IMR-90 (cell line): ENCODE results near the gene RANGRF. TPM values are rescaled to one million over a fixed set of nuclear protein-coding genes. Genes with fewer than 3 reads are reported as not detected.

Experiments used
- ATAC-seq: fragments of 200-7000 bp; cut with Tn5 transposase; 2 replicates; pipeline ENCODE4 v1.9.1; 2020; ENCODE audit warnings: low read depth, mild to moderate bottlenecking, moderate library complexity
- BruUV-seq: library from RNA; stranded (reverse); fragments of 400-500 nt; replicated peaks from 2 replicates; lab custom pipeline; 2021; lab: Mats Ljungman, UMichigan
- CTCF ChIA-PET: fragments of 300-600 bp; formaldehyde crosslinking; extraction: SDS; loops from one replicate; lab custom pipeline; 2021; ENCODE audit warnings: antibody characterized with exemption; lab: Yijun Ruan, JAX
- POLR2A ChIA-PET: fragments of 300-600 bp; sonication (Branson Sonifier 250); formaldehyde crosslinking; loops from one replicate; lab custom pipeline; 2022; ENCODE audit warnings: antibody characterized with exemption; ENCODE audit not compliant: unreplicated experiment; lab: Charles Lee
- DNase-seq: peaks from one replicate; pipeline ENCODE4 v3.0.0; 2013
- H2AFZ ChIP-seq: replicated peaks from 2 replicates; pipeline ENCODE3; 2013; ENCODE audit warnings: low read length, mild to moderate bottlenecking; ENCODE audit not compliant: poor library complexity
- H2AK5ac ChIP-seq: 2 replicates; pipeline ENCODE4 v1.6.1; 2013; ENCODE audit warnings: low read depth, low read length, inconsistent platforms
- H2AK9ac ChIP-seq: replicated peaks from 2 replicates; pipeline ENCODE3; 2013; ENCODE audit warnings: mild to moderate bottlenecking, low read depth, low read length, moderate library complexity; ENCODE audit not compliant: poor library complexity
- H2BK120ac ChIP-seq: 2 replicates; pipeline ENCODE4 v1.6.1; 2013; ENCODE audit warnings: low read depth, low read length, inconsistent platforms
- H2BK15ac ChIP-seq: 3 replicates; pipeline ENCODE4 v1.6.1; 2013; ENCODE audit warnings: low read depth, low read length, inconsistent platforms
- H2BK20ac ChIP-seq: 2 replicates; pipeline ENCODE4 v1.6.1; 2013; ENCODE audit warnings: low read depth, mild to moderate bottlenecking, inconsistent platforms, low read length, moderate library complexity
- H2BK5ac ChIP-seq: 2 replicates; pipeline ENCODE4 v1.6.1; 2013; ENCODE audit warnings: mild to moderate bottlenecking, low read depth, low read length, inconsistent platforms; ENCODE audit not compliant: poor library complexity, severe bottlenecking
- H3K14ac ChIP-seq: replicated peaks from 2 replicates; pipeline ENCODE4 v1.6.1; 2013; ENCODE audit warnings: low read depth, low read length, inconsistent platforms
- H3K18ac ChIP-seq: 2 replicates; pipeline ENCODE4 v1.6.1; 2013; ENCODE audit warnings: low read depth, low read length, control low read depth
- H3K23ac ChIP-seq: 2 replicates; pipeline ENCODE4 v1.6.1; 2013; ENCODE audit warnings: low read depth, low read length, inconsistent platforms
- H3K27ac ChIP-seq: 2 replicates; pipeline ENCODE4 v1.5.1; 2013; ENCODE audit warnings: mild to moderate bottlenecking, control low read depth, low read length; ENCODE audit not compliant: insufficient read depth
- H3K27me3 ChIP-seq: 2 replicates; pipeline ENCODE4 v1.6.1; 2013; ENCODE audit warnings: low read length; ENCODE audit not compliant: control insufficient read depth, insufficient read depth
- H3K36me3 ChIP-seq: 2 replicates; pipeline ENCODE4 v1.6.1; 2013; ENCODE audit warnings: low read length, mixed read lengths; ENCODE audit not compliant: control insufficient read depth, insufficient read depth
- H3K4ac ChIP-seq: 2 replicates; pipeline ENCODE4 v1.6.1; 2013; ENCODE audit warnings: low read depth, low read length, inconsistent platforms
- H3K4me1 ChIP-seq: 2 replicates; pipeline ENCODE4 v1.6.1; 2013; ENCODE audit warnings: low read length, mixed read lengths; ENCODE audit not compliant: control insufficient read depth, insufficient read depth
- H3K4me2 ChIP-seq: 2 replicates; pipeline ENCODE4 v1.6.1; 2013; ENCODE audit warnings: low read depth, mild to moderate bottlenecking, control low read depth, low read length, moderate library complexity
- H3K4me3 ChIP-seq: 2 replicates; pipeline ENCODE4 v1.5.1; 2013; ENCODE audit warnings: low read depth, mild to moderate bottlenecking, control low read depth, low read length, moderate library complexity; ENCODE audit not compliant: insufficient read depth
- H3K56ac ChIP-seq: 2 replicates; pipeline ENCODE4 v1.6.1; 2013; ENCODE audit warnings: low read length, inconsistent platforms; ENCODE audit not compliant: insufficient read depth; ENCODE audit errors: extremely low read depth
- H3K79me1 ChIP-seq, 2 experiments: 2 replicates each; pipeline ENCODE4 v1.6.1; 2013; ENCODE audit warnings: low read length in 2 of 2, inconsistent platforms in 1 of 2, low read depth in 1 of 2
- H3K9ac ChIP-seq: 2 replicates; pipeline ENCODE4 v1.6.1; 2013; ENCODE audit warnings: low read depth, low read length, control low read depth
- H3K9me1 ChIP-seq: 2 replicates; pipeline ENCODE4 v1.6.1; 2013; ENCODE audit warnings: low read length, inconsistent platforms; ENCODE audit not compliant: insufficient read depth
- H3K9me3 ChIP-seq: 2 replicates; pipeline ENCODE4 v1.6.1; 2013; ENCODE audit warnings: low read length; ENCODE audit not compliant: control insufficient read depth, insufficient read depth
- H4K20me1 ChIP-seq: 2 replicates; pipeline ENCODE4 v1.6.1; 2013; ENCODE audit warnings: low read length, inconsistent platforms; ENCODE audit not compliant: insufficient read depth
- H4K5ac ChIP-seq: 2 replicates; pipeline ENCODE4 v1.6.1; 2013; ENCODE audit warnings: mild to moderate bottlenecking, low read depth, low read length, control low read depth
- H4K8ac ChIP-seq, 2 experiments: 2 replicates each; pipeline ENCODE4 v1.6.1; 2013; ENCODE audit warnings: low read depth in 2 of 2, low read length in 2 of 2, control low read depth in 1 of 2, inconsistent platforms in 1 of 2
- H4K91ac ChIP-seq: 2 replicates; pipeline ENCODE4 v1.6.1; 2013; ENCODE audit warnings: low read depth, low read length, inconsistent platforms; ENCODE audit not compliant: insufficient read depth
- BHLHE40 ChIP-seq: fragments of 150-350 bp; IDR thresholded peaks from 2 replicates; pipeline ENCODE4 v1.6.1; 2016; ENCODE audit warnings: mild to moderate bottlenecking, low read depth, low read length
- CEBPB ChIP-seq: IDR thresholded peaks from 2 replicates; pipeline ENCODE4 v1.6.1; 2012; ENCODE audit warnings: low read depth, low read length, improper control_type of control experiment
- FOS ChIP-seq: fragments of 150-350 bp; IDR thresholded peaks from 2 replicates; pipeline ENCODE4 v1.6.1; 2016; ENCODE audit warnings: low read depth, low read length
- RAD21 ChIP-seq: IDR thresholded peaks from 2 replicates; pipeline ENCODE4 v1.6.1; 2012; ENCODE audit warnings: low read length, improper control_type of control experiment
- WGBS, 2 experiments: methylation state at CpG; one replicate each; pipeline versions ENCODE4 v1.1.5 to v1.1.7; 2013; ENCODE audit warnings: missing lambda C conversion rate in 2 of 2; ENCODE audit not compliant: insufficient read length in 1 of 2; ENCODE audit errors: extremely low coverage in 2 of 2; 5-methylcytosine and 5-hydroxymethylcytosine counted together
- dilution Hi-C: fragments of 300-500 bp; cut with HindIII; formaldehyde crosslinking; loops from one replicate; pipeline ENCODE4 v1.14.3; 2018; ENCODE audit warnings: low sequenced_read_pairs; ENCODE audit not compliant: unreplicated experiment
- in situ Hi-C: fragments of 300-500 bp; cut with MboI; formaldehyde crosslinking; loops from 3 replicates; pipeline ENCODE4 v1.14.3; 2019; ENCODE audit warnings: low sequenced_read_pairs, inconsistent platforms, mixed read lengths
- intact Hi-C: fragments of 100-400 bp; cut with micrococcal nuclease; formaldehyde crosslinking; loops from 2 replicates; pipeline ENCODE4 v1.10.0; 2022
- polyA plus RNA-seq, 3 experiments: library from polyadenylated mRNA; depleted of rRNA; stranded (reverse); fragments of >200 nt; gene quantifications; 2 replicates each; pipeline ENCODE4 v1.2.3, GENCODE V29; 2012; ENCODE audit warnings: low replicate concordance in 1 of 3
- total RNA-seq: library from RNA; depleted of rRNA; stranded (reverse); fragments of >200 nt; gene quantifications from 2 replicates; pipeline ENCODE4 v1.2.3, GENCODE V29; 2012

Gene RANGRF
- total and polyA plus RNA-seq, 2 of the 4 experiments (the other 2 are of a cell fraction): 19.5 to 36.6 TPM

- intact Hi-C loops: no loop called here
- no peak overlapping the region for H4K8ac ChIP-seq
Measured at GRCh38 chr17:8266648-8267479, 21.6 kb upstream of the RANGRF start.

More at GRCh38 chr17:8266648-8267479, 21.6 kb upstream of the RANGRF start:
- dilution Hi-C loops: no loop called here
- no CpG with 5 or more reads among the region's 29 CpGs for WGBS, 2 experiments
- no peak overlapping the region for H2AFZ ChIP-seq
- CTCF ChIA-PET: no interaction called here
- no peak overlapping the region for H3K27ac ChIP-seq
- H3K23ac ChIP-seq: no peak overlapping the region
- in situ Hi-C loops: no loop called here
- no peaks in the 10 kb centered on the region for H3K27me3 ChIP-seq
- no peak overlapping the region for H3K9ac ChIP-seq
- H3K4ac ChIP-seq: no peak overlapping the region
- no peak overlapping the region for H2AK5ac ChIP-seq
- no peaks in the 10 kb centered on the region for H3K79me1 ChIP-seq
- no peak for DNase-seq
- H4K20me1 ChIP-seq: no peaks in the 10 kb centered on the region
- no peak overlapping the region for H2BK5ac ChIP-seq
- no peak overlapping the region for H3K4me3 ChIP-seq
- H2BK15ac ChIP-seq: no peak overlapping the region
- POLR2A ChIA-PET: no interaction called here
- H3K4me2 ChIP-seq: no peak overlapping the region
- BruUV-seq: no TSS peak
- H2AK9ac ChIP-seq: peak overlapping the region; percentile 16
- H3K4me1 ChIP-seq: no peaks in the 10 kb centered on the region
- peaks cover 49% of the 10 kb centered on the region for H3K36me3 ChIP-seq
- ATAC-seq: no peak
- TF ChIP-seq FOS (no peak), RAD21 (no peak), CEBPB (no peak), BHLHE40 (no peak)
- H2BK20ac ChIP-seq: no peak overlapping the region
- no peak overlapping the region for H4K91ac ChIP-seq
- H3K18ac ChIP-seq: no peak overlapping the region
- no peak overlapping the region for H4K5ac ChIP-seq
- H3K9me3 ChIP-seq: no peaks in the 10 kb centered on the region
- no peak overlapping the region for H3K14ac ChIP-seq
- no peaks in the 10 kb centered on the region for H3K9me1 ChIP-seq
- no peak overlapping the region for H3K56ac ChIP-seq
- H2BK120ac ChIP-seq: no peak overlapping the region
